ENCODE data around the gene KCNH2. TPM values are rescaled to one million over a fixed set of nuclear protein-coding genes. Genes with fewer than 3 reads are reported as not detected.

Gene KCNH2
- total and polyA plus RNA-seq, 2 experiments from 2014 or later: 48.0 to 110 TPM

DNA sequence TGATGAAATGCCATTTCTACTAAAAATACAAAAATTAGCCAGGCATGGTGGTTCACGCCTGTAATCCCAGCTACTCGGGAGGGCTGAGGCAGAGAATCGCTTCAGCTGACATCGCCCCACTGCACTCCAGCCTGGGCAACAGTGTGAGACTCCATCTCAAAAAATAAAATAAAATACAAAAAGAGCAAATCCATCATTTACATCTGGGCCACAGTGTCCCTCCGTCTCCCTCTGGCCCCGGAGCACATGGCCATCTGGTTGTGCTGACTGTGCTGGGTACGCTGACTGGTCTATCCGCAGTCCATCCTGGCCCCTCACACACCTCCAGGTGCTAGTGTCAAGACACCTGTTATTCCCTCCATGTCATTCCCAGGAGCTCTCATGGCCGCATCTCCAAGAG lies 42.1 kb downstream of the KCNH2 start:
- TF ChIP-seq, protein P1, sequence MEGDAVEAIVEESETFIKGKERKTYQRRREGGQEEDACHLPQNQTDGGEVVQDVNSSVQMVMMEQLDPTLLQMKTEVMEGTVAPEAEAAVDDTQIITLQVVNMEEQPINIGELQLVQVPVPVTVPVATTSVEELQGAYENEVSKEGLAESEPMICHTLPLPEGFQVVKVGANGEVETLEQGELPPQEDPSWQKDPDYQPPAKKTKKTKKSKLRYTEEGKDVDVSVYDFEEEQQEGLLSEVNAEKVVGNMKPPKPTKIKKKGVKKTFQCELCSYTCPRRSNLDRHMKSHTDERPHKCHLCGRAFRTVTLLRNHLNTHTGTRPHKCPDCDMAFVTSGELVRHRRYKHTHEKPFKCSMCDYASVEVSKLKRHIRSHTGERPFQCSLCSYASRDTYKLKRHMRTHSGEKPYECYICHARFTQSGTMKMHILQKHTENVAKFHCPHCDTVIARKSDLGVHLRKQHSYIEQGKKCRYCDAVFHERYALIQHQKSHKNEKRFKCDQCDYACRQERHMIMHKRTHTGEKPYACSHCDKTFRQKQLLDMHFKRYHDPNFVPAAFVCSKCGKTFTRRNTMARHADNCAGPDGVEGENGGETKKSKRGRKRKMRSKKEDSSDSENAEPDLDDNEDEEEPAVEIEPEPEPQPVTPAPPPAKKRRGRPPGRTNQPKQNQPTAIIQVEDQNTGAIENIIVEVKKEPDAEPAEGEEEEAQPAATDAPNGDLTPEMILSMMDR (IDR thresholded peaks at IDR 0.05; ENCODE audit: low read depth, low read length): no peak
- H3K27ac ChIP-seq: no peak overlapping the region
- no peak overlapping the region for H3K4me3 ChIP-seq
- H3K36me3 ChIP-seq: no peaks in the 10 kb centered on the region
- H3K9me3 ChIP-seq (ENCODE audit: low read depth): no peaks in the 10 kb centered on the region
- DNase-seq (ENCODE audit: low read depth in 1 of 2, low spot score in 1 of 2): no peak
- peaks cover 4% of the 10 kb centered on the region for H3K4me1 ChIP-seq (ENCODE audit: low read depth)
- no peaks in the 10 kb centered on the region for H3K27me3 ChIP-seq

DNA sequence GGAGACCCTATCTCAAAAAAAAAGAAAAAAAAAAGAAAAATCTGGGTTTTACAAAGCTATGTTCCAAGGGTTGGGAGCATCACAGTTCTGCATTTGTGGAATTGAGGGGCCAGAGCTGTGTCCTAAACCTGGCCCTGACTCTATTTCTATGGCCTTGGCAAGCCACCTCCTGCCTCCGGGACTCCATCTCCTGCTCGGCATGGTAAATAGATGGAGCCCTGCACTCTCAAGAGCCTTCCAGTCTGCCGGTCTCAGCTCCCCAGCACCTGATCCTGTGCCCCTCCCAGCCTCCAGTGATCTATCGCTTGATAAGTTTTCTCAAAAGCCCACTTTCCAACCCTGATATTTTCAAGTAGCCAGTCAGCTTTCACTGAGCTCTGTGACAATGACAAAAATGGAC lies 43.0 kb downstream of the KCNH2 start:
- Histone ChIP-seq H3K4me1 (ENCODE audit: low read depth) (peaks cover 4% of the 10 kb centered on the region), H3K9me3 (ENCODE audit: low read depth) (no peaks in the 10 kb centered on the region), H3K4me3 (no peak overlapping the region), H3K36me3 (no peaks in the 10 kb centered on the region), H3K27me3 (no peaks in the 10 kb centered on the region), H3K27ac (no peak overlapping the region)
- DNase-seq (ENCODE audit: low read depth in 1 of 2, low spot score in 1 of 2): no peak
- TF ChIP-seq, protein P1 (IDR thresholded peaks at IDR 0.05; ENCODE audit: low read depth, low read length): no peak

DNA sequence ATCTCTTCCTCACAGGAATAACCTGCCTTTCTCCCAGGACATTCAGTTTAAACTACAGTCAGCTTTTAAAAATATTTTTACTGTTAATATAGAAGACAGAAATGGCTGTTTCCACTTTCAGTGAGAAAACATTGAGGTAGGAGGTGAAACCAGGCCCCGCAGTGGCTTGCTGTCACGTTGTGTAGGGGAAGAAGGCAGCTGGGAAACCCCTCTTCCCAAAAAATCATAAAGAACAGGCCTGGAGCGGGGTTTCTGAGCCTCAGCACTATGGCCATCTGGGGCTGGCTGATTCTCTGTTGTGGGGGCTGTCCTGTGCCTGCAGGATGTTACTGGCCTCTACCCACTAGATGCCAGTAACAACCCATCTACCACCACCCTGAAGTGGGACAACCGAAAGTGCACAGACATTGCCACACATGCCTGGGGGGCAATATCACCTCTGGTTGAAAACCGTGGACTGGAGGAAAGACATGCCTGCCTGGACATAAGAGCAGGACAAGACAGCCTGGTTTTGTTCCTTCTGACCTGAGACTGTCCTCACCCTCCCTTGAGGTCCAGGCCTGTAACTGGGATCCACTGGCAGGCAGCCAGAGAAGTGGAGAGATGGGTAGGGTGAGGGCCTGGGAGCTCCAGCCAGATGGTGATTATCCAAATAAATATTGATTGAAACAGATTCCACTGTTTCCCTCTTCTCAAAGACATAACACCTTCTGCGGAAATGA lies 43.9 kb downstream of the KCNH2 start:
- H3K9me3 ChIP-seq (ENCODE audit: low read depth): no peaks in the 10 kb centered on the region
- H3K27ac ChIP-seq: no peak overlapping the region
- H3K4me1 ChIP-seq (ENCODE audit: low read depth): no peaks in the 10 kb centered on the region
- no peak for DNase-seq (ENCODE audit: low read depth in 1 of 2, low spot score in 1 of 2)
- H3K4me3 ChIP-seq: no peak overlapping the region
- TF ChIP-seq, protein P1 (IDR thresholded peaks at IDR 0.05; ENCODE audit: low read depth, low read length): no peak
- H3K36me3 ChIP-seq: no peaks in the 10 kb centered on the region
- no peaks in the 10 kb centered on the region for H3K27me3 ChIP-seq

DNA sequence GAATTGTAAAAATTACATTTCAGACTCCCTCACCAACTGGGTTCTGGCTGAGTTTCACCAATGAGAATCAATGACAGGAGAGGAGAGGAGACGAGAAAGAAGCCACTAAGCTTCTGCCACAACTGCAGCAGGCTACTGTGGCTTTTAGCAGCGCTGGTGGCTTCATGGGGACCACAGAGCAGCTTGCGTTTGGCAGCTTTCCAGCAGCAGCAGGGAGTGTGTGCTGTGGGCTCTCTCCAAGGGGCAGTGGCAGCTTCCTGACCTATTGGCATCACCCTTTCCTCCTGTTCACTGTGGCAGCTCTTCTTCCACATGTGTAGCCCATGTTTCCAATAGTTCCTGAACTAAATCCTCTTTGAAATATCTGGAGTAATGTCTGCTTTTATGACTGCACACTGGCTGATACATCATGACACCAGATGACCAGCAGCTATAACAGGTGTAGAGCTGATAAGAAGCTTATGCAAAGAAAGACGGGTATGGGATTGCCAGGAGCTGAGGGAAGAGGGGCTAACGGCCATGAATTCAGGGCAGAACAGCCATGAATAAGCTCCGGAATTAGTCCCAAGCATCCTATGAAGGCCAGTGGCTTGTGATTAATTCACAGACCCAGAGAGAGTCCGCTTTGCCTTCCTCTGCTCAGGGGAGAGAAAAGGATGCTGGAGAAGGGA lies 46.8 kb downstream of the KCNH2 start:
- H3K27ac ChIP-seq: no peak overlapping the region

DNA sequence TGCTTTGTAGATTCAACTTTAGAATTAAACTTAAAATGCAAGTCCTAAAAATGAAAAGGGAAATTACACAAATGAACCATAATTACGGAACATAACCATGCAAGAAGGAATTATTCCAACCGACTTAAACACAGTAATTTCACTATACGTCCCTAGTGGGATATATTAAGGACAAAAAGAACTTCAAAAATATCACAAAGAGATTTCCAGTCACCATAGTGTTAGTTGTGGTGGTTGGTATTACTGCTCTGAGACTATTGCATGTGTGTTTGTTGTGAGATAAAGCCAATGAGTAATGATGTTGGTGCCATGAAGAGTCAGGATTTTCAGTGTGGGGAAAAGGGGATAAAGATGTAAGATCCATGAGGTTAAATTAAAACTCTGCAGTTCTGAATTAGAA lies 49.6 kb downstream of the KCNH2 start:
- Histone ChIP-seq H3K9me3 (ENCODE audit: low read depth) (no peaks in the 10 kb centered on the region), H3K27ac (no peak overlapping the region), H3K36me3 (no peaks in the 10 kb centered on the region), H3K4me1 (ENCODE audit: low read depth) (no peaks in the 10 kb centered on the region), H3K4me3 (no peak overlapping the region), H3K27me3 (peaks cover 3% of the 10 kb centered on the region)
- TF ChIP-seq, protein P1 (IDR thresholded peaks at IDR 0.05; ENCODE audit: low read depth, low read length): no peak
- no peak for DNase-seq (ENCODE audit: low read depth in 1 of 2, low spot score in 1 of 2)

More for the DNA sequence above, 46.8 kb downstream of the KCNH2 start:
- TF ChIP-seq, protein P1 (IDR thresholded peaks at IDR 0.05; ENCODE audit: low read depth, low read length): no peak
- Histone ChIP-seq H3K36me3 (no peaks in the 10 kb centered on the region), H3K9me3 (ENCODE audit: low read depth) (no peaks in the 10 kb centered on the region), H3K4me3 (no peak overlapping the region), H3K4me1 (ENCODE audit: low read depth) (no peaks in the 10 kb centered on the region), H3K27me3 (no peaks in the 10 kb centered on the region)
- peak in 1 of 2 donors; percentile 47 for DNase-seq (ENCODE audit: low read depth in 1 of 2, low spot score in 1 of 2)
